ENCODE data around the gene NUP210. TPM values are rescaled to one million over a fixed set of nuclear protein-coding genes. Genes with fewer than 3 reads are reported as not detected.

The NUP210 gene
- total RNA-seq, 1 experiment from 2014 or later = 64.0 TPM

DNA sequence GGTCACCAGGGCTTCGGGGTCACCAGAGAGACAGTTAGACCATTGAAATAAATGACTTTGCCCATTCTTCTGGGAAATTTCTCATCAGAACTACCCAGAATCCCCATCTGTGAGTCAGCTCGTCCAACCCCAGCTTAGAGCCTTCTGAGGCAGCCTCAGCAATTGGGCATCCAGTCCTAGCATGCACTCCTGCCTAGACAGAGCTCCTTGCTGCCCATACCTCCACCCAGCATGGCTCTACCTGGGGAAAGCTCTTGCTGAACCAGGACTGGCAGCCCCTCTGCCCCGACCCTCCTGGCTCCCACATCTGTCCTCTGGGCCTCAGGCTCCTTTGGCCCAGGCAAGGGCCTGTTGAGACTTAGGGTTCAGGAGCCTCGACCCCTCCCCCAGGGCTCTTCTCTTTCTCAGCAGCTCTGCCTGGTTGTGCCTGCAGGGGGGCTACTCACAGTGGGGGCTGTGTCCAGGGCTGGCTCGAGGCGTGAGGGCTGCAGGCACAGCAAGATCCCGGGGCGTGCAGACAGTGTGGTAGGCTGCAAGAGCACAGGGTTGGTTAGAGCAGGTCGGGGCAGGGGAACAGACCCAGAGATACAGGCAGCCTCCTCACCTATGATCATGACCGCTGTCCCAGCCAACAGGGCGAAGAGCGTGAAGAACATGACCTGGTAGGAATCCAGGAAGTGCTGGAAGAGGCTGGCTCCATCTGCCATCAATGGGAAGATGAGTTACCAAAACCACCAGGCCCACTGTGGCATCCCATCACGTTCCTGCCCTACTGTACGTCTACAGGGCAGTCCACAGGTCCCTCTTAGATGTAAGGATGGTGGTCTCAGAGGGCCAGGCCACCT is 101.3 kb downstream of the NUP210 start:
- no TSS peak for BruUV-seq (replicated peaks)

DNA sequence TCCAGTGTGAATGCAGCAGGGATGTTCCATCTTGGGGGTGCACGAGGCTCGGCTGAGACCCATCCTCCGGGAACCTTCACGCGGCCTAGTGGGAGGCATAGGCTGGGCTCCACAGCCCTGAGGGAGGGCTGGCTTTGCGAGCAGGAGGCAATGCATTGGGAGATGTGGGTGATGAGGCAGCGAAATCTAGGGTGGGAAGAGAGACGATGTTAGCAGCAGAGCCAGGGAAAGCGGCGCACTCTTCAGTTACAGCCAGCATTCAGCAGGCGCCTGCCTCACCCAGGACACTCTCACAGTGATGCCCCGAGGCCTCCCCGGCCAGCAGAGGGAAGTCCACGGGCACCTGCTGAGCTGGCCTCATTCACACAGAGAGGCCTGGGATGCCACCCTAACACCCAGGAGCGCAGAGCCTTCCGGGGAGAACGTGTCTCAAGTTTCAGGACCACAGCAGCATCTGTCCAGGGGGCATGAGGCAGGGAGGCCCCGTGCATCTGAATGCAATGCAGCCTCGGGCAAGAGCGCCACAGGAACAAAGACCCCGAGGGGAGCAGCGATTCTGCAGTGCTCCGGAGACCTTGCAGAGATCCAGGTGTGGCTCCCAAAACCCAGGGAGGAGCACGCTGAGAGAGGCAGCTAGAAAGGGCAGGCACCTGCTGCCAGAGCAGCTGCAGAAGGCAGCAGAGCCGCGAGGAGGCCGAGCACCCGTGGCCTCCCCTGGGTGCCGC is 102.4 kb downstream of the NUP210 start:
- Histone ChIP-seq H3K27me3 (ENCODE audit: low read length) (no peaks in the 10 kb centered on the region), H3F3A (ENCODE audit: low read length, unreplicated experiment) (no peaks in the 10 kb centered on the region), H3K27ac (ENCODE audit: low read length) (no peak overlapping the region), H3K4me2 (ENCODE audit: low read length) (no peak overlapping the region), H3K9me2 (replicated peaks; ENCODE audit: low read length) (no peaks in the 10 kb centered on the region), H3K4me3 (ENCODE audit: low read length) (no peak overlapping the region), H3K79me2 (ENCODE audit: low read length) (no peaks in the 10 kb centered on the region), H3K36me3 (ENCODE audit: low read depth, low read length) (peaks cover 14% of the 10 kb centered on the region), H3K9ac (ENCODE audit: low read length) (no peak overlapping the region), H3K4me1 (ENCODE audit: insufficient read depth, low read length) (no peaks in the 10 kb centered on the region), H3K9me3 (ENCODE audit: low read length) (no peaks in the 10 kb centered on the region), H2AFZ (ENCODE audit: low read length) (no peak overlapping the region), H4K20me1 (ENCODE audit: low read length) (no peaks in the 10 kb centered on the region)
- no peak for ATAC-seq
- BruUV-seq (replicated peaks) = no TSS peak
- intact Hi-C loops (cut with micrococcal nuclease) = no loop called here
- TF ChIP-seq, protein P1, sequence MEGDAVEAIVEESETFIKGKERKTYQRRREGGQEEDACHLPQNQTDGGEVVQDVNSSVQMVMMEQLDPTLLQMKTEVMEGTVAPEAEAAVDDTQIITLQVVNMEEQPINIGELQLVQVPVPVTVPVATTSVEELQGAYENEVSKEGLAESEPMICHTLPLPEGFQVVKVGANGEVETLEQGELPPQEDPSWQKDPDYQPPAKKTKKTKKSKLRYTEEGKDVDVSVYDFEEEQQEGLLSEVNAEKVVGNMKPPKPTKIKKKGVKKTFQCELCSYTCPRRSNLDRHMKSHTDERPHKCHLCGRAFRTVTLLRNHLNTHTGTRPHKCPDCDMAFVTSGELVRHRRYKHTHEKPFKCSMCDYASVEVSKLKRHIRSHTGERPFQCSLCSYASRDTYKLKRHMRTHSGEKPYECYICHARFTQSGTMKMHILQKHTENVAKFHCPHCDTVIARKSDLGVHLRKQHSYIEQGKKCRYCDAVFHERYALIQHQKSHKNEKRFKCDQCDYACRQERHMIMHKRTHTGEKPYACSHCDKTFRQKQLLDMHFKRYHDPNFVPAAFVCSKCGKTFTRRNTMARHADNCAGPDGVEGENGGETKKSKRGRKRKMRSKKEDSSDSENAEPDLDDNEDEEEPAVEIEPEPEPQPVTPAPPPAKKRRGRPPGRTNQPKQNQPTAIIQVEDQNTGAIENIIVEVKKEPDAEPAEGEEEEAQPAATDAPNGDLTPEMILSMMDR (conservative IDR thresholded peaks at IDR 0.05; ENCODE audit: low read depth, low read length) = no peak
- TF ChIP-seq EZH2phosphoT487 (IDR thresholded peaks at IDR 0.05; ENCODE audit: borderline replicate concordance, low read length) (no peak), EZH2 (IDR thresholded peaks at IDR 0.05; ENCODE audit: low read length, unreplicated experiment) (no peak)
- DNase-seq = no peak
- ChIA-PET CTCF (no interaction called here), POLR2A (ENCODE audit: unreplicated experiment) (no interaction called here)

More for the DNA sequence above, 101.3 kb downstream of the NUP210 start:
- Histone ChIP-seq H3K9me2 (replicated peaks; ENCODE audit: low read length) (no peaks in the 10 kb centered on the region), H3K27ac (ENCODE audit: low read length) (no peak overlapping the region), H3K27me3 (ENCODE audit: low read length) (no peaks in the 10 kb centered on the region), H3K9ac (ENCODE audit: low read length) (no peak overlapping the region), H3K36me3 (ENCODE audit: low read depth, low read length) (peaks cover 14% of the 10 kb centered on the region), H3K4me1 (ENCODE audit: insufficient read depth, low read length) (no peaks in the 10 kb centered on the region), H4K20me1 (ENCODE audit: low read length) (no peaks in the 10 kb centered on the region), H3F3A (ENCODE audit: low read length, unreplicated experiment) (no peaks in the 10 kb centered on the region), H3K79me2 (ENCODE audit: low read length) (no peaks in the 10 kb centered on the region), H2AFZ (ENCODE audit: low read length) (no peak overlapping the region), H3K4me3 (ENCODE audit: low read length) (no peak overlapping the region), H3K9me3 (ENCODE audit: low read length) (no peaks in the 10 kb centered on the region), H3K4me2 (ENCODE audit: low read length) (no peak overlapping the region)
- intact Hi-C loops (cut with micrococcal nuclease) = no loop called here
- DNase-seq (no peak), ATAC-seq (no peak)
- CTCF ChIA-PET = no interaction called here
- POLR2A ChIA-PET (ENCODE audit: unreplicated experiment) = no interaction called here
- TF ChIP-seq, protein P1 (conservative IDR thresholded peaks at IDR 0.05; ENCODE audit: low read depth, low read length) = no peak
- TF ChIP-seq EZH2phosphoT487 (IDR thresholded peaks at IDR 0.05; ENCODE audit: borderline replicate concordance, low read length) = no peak
- no peak for TF ChIP-seq EZH2 (IDR thresholded peaks at IDR 0.05; ENCODE audit: low read length, unreplicated experiment)

DNA sequence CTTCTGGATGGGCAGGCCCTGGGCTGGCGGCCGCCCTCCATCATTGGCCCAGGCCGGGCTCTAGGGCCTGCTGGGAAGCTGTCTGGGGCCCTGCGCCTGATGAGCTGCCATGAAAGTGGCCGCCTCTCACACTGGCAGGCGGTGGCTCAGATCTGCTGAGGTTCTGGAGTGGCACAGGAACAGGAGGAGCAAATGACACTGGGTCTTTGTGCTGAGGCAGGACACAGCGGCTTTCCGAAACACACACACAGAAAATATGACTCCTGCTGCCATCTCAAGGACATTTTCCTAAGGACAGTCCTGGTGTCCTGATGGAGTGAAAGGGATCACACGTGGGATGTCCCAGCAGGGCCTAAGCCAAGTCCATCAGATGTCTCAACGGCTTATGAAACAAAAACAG is 103.5 kb downstream of the NUP210 start:
- Histone ChIP-seq H3K9ac (ENCODE audit: low read length) (no peak overlapping the region), H3K27me3 (ENCODE audit: low read length) (no peaks in the 10 kb centered on the region), H3K4me2 (ENCODE audit: low read length) (no peak overlapping the region), H3K27ac (ENCODE audit: low read length) (no peak overlapping the region), H3F3A (ENCODE audit: low read length, unreplicated experiment) (no peaks in the 10 kb centered on the region), H4K20me1 (ENCODE audit: low read length) (no peaks in the 10 kb centered on the region), H3K4me1 (ENCODE audit: insufficient read depth, low read length) (no peaks in the 10 kb centered on the region), H3K79me2 (ENCODE audit: low read length) (no peaks in the 10 kb centered on the region), H3K4me3 (ENCODE audit: low read length) (no peak overlapping the region), H2AFZ (ENCODE audit: low read length) (no peak overlapping the region), H3K36me3 (ENCODE audit: low read depth, low read length) (peaks cover 13% of the 10 kb centered on the region), H3K9me3 (ENCODE audit: low read length) (no peaks in the 10 kb centered on the region), H3K9me2 (replicated peaks; ENCODE audit: low read length) (no peaks in the 10 kb centered on the region)
- intact Hi-C loops (cut with micrococcal nuclease) = no loop called here
- no peak for ATAC-seq
- BruUV-seq (replicated peaks) = TSS peak; percentile 46
- CTCF ChIA-PET = no interaction called here
- DNase-seq = no peak
- TF ChIP-seq EZH2phosphoT487 (IDR thresholded peaks at IDR 0.05; ENCODE audit: borderline replicate concordance, low read length) = no peak
- POLR2A ChIA-PET (ENCODE audit: unreplicated experiment) = no interaction called here
